HG02571 (cell line): ENCODE results near the gene MTPN.

ENCODE experiments used
- ATAC-seq: cut with Tn5 transposase; IDR thresholded peaks from one replicate; pipeline ENCODE4 v1.9.1; 2021; ENCODE audit warnings: mild to moderate bottlenecking, moderate library complexity; ENCODE audit not compliant: unreplicated experiment

Gene MTPN

GRCh38 chr7:135889823-135890222 is 87.3 kb downstream of the MTPN start:
- no peak for ATAC-seq

DNA sequence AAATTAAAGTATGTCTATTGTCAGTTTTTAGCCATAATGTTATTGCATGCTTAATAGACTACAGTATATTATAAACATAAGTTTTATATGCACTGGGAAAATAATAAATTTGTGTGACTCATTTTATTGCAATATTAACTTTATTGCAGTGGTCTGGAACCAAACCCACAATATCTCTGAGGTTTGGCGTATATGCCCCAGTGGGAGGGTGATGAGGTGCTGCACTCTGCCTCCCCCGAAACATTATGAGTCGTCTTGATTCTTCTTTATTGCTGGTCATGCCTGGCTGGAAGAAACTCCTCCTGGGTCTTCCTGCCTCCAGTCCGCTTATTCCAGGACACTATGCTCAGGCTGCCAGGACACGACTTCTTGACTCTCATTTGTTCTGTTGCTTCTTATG is 88.4 kb downstream of the MTPN start:
- ATAC-seq = no peak

DNA sequence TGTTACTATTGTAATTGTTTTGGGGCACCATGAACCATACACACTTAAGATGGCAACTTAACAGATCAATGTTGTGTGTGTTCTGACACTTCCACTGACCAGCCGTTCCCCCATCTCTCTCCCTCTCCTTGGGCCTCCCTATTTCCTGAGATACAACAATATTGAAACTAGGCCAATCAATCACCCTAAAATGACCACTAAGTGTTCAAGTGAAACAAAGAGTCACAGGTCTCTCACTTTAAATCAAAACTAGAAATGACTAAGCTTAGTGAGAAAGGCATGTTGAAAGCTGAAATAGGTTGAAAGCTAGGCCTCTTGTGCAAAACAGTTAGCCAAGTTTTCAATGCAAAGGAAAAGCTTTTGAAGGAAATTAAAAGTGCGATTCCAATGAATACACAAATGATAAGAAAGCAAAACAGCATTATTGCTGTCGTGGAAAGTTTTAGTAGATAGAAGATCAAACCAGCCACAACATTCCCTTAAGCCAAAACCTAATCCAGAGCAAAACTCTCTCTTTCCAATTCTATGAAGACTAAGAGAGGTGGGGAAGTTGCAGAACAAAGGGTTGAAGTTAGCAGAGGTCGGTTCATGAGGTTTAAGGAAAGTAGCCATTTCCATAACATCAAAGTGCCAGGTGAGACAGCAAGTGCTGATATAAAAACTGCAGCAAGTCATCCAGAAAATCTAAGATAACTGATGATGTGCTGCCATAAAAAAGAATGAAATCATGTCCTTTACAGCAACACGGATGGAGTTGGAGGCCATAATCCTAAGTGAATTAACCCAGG is 90.6 kb downstream of the MTPN start:
- ATAC-seq = no peak

GRCh38 chr7:135884495-135885232 is 92.5 kb downstream of the MTPN start:
- no peak for ATAC-seq

- ATAC-seq = no peak
These were observed 97.9 kb downstream of the MTPN start for GRCh38 chr7:135879233-135879632.

DNA sequence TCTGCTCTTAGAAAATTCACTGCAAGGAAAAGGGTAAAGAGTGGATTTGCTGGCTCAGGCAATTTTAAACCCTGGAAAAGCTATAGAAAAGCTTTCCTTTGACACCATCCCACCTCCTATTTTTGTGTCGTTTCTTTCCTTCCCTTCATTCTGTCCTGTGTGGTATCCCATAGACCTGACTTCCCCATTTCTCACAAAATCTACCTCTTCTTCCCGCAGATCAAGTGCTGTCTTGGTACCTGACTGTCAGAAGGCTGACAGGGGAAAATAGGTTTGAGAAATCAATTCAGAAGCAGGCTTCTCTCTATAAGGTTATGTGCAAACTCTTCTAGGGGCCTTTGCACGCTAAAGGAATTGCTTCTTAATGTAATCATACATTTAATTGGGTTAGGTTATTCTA is 98.9 kb downstream of the MTPN start:
- no peak for ATAC-seq

DNA sequence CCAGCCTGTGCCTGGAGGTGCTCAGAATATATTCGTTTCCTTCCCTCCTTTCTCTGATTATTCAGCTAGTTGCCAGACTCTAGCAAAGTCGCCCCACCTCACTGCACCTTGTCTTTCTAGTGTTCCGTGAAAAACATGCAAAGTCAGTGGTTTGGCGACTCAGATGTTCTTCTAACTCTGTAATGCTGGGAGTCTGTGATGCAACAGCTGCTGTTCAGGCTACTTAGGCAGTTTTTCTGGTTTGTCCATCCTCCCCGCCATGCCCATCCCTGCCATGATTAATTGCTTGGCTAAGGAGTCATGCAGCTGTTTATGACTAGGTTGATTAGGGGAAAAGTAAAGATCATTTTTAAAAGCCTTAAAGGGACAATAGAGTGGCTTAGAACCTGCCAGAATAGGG is 99.4 kb downstream of the MTPN start:
- ATAC-seq = no peak
